PC-9 (cell line): ENCODE data around the gene PROK1. TPM values are rescaled to one million over a fixed set of nuclear protein-coding genes. Genes with fewer than 3 reads are reported as not detected.

Experiments
- BruUV-seq: library from RNA; stranded (reverse); fragments of 400-500 nt; replicated peaks from 2 replicates; lab custom pipeline; 2021; lab: Mats Ljungman, UMichigan
- CTCF ChIA-PET: fragments of 300-600 bp; sonication (Branson Sonifier 250); formaldehyde crosslinking; loops from one replicate; lab custom pipeline; 2022; ENCODE audit warnings: antibody characterized with exemption; lab: Charles Lee
- POLR2A ChIA-PET: fragments of 300-600 bp; sonication (Branson Sonifier 250); formaldehyde crosslinking; loops from one replicate; lab custom pipeline; 2022; ENCODE audit warnings: antibody characterized with exemption; ENCODE audit not compliant: unreplicated experiment; lab: Charles Lee
- DNase-seq, 2 experiments: peaks; one replicate each; pipeline versions ENCODE4 v3.0.0 to v3.0.0-alpha.2; 2015 to 2022; ENCODE audit warnings: mixed read lengths in 1 of 2
- H2AFZ ChIP-seq: fragments of 200-600 bp; sonication (generic); 2 replicates; pipeline ENCODE4 v1.8.1; 2017; ENCODE audit warnings: antibody characterized with exemption
- H3F3A ChIP-seq: fragments of 200-600 bp; sonication (generic); 2 replicates; pipeline ENCODE4 v1.8.1; 2017; ENCODE audit warnings: antibody characterized with exemption, mild to moderate bottlenecking, low read depth; ENCODE audit not compliant: insufficient read depth
- H3K27ac ChIP-seq: fragments of 200-600 bp; sonication (generic); 2 replicates; pipeline ENCODE4 v1.6.1; 2016; ENCODE audit warnings: mixed run types
- H3K27me3 ChIP-seq: fragments of 200-600 bp; sonication (generic); 2 replicates; pipeline ENCODE4 v1.6.1; 2016; ENCODE audit warnings: low read depth, mixed run types; ENCODE audit not compliant: insufficient read depth
- H3K36me3 ChIP-seq: fragments of 200-600 bp; sonication (generic); 2 replicates; pipeline ENCODE4 v1.6.1; 2016; ENCODE audit warnings: low read depth, mixed run types
- H3K4me1 ChIP-seq: fragments of 200-600 bp; sonication (generic); replicated peaks from 2 replicates; pipeline ENCODE4 v1.6.1; 2016; ENCODE audit warnings: mixed run types; ENCODE audit not compliant: insufficient read depth
- H3K4me2 ChIP-seq: fragments of 200-600 bp; sonication (generic); 2 replicates; pipeline ENCODE4 v1.6.1; 2017; ENCODE audit warnings: mixed run types
- H3K4me3 ChIP-seq: fragments of 200-600 bp; sonication (generic); 2 replicates; pipeline ENCODE4 v1.6.1; 2016; ENCODE audit warnings: mixed run types
- H3K79me2 ChIP-seq: fragments of 200-600 bp; sonication (generic); 2 replicates; pipeline ENCODE4 v1.6.1; 2017; ENCODE audit warnings: low read depth, mixed run types
- H3K9me2 ChIP-seq: fragments of 200-600 bp; sonication (generic); 2 replicates; pipeline ENCODE4 v1.8.1; 2017; ENCODE audit warnings: mild to moderate bottlenecking; ENCODE audit not compliant: insufficient read depth
- H3K9me3 ChIP-seq: fragments of 200-600 bp; sonication (generic); 2 replicates; pipeline ENCODE4 v1.8.1; 2016; ENCODE audit warnings: low read depth; ENCODE audit not compliant: insufficient read depth
- H4K20me1 ChIP-seq: fragments of 200-600 bp; sonication (generic); 2 replicates; pipeline ENCODE4 v1.8.1; 2017; ENCODE audit not compliant: insufficient read depth
- EZH2 ChIP-seq: fragments of 200-600 bp; sonication (generic); IDR thresholded peaks from 2 replicates; pipeline ENCODE4 v1.8.0; 2017; ENCODE audit warnings: antibody characterized with exemption, low read depth
- intact Hi-C: fragments of 100-400 bp; cut with micrococcal nuclease; formaldehyde crosslinking; loops from one replicate; pipeline ENCODE4 v1.10.0; 2022; ENCODE audit not compliant: unreplicated experiment
- total RNA-seq: library from RNA; stranded (reverse); gene quantifications from 2 replicates; pipeline ENCODE4 v1.2.3, GENCODE V29; 2021
- TF ChIP-seq, protein P1 (sequence below): fragments of 200-600 bp; sonication (generic); conservative IDR thresholded peaks from 2 replicates; pipeline ENCODE4 v1.6.1; 2017; ENCODE audit warnings: mixed run types, antibody characterized with exemption, mild to moderate bottlenecking, moderate library complexity

Gene PROK1
- total RNA-seq, 1 experiment from 2014 or later: not detected

DNA sequence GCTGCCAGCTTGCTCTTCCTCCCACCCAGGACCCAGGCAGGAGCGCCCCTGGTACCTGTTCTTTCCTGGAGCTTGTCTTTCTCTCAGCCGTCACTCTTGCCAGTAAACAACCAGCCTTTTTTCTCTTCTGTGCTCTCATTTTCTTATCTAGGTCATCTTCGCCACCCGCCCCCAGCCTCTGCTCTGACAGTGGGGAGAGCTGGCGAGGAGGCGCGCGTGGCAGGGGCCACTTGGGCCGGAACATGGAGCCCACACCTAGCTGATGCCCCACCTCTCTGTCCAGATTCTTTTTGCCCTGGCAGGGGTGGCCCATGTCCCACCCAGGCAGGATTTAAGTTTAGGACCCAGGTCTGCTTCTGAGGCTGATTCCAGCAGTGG is 32.3 kb downstream of the PROK1 start:
- H2AFZ ChIP-seq: no peak overlapping the region
- no peaks in the 10 kb centered on the region for H4K20me1 ChIP-seq
- ChIA-PET POLR2A (no interaction called here), CTCF (no interaction called here)
- no peaks in the 10 kb centered on the region for H3K36me3 ChIP-seq
- H3K4me1 ChIP-seq: peaks cover 23% of the 10 kb centered on the region
- no peaks in the 10 kb centered on the region for H3K79me2 ChIP-seq
- no peak overlapping the region for H3K4me2 ChIP-seq
- H3K9me2 ChIP-seq: no peaks in the 10 kb centered on the region
- BruUV-seq: no TSS peak
- no peaks in the 10 kb centered on the region for H3K27me3 ChIP-seq
- H3K27ac ChIP-seq: no peak overlapping the region
- no peak for DNase-seq
- TF ChIP-seq EZH2: no peak
- TF ChIP-seq, protein P1, sequence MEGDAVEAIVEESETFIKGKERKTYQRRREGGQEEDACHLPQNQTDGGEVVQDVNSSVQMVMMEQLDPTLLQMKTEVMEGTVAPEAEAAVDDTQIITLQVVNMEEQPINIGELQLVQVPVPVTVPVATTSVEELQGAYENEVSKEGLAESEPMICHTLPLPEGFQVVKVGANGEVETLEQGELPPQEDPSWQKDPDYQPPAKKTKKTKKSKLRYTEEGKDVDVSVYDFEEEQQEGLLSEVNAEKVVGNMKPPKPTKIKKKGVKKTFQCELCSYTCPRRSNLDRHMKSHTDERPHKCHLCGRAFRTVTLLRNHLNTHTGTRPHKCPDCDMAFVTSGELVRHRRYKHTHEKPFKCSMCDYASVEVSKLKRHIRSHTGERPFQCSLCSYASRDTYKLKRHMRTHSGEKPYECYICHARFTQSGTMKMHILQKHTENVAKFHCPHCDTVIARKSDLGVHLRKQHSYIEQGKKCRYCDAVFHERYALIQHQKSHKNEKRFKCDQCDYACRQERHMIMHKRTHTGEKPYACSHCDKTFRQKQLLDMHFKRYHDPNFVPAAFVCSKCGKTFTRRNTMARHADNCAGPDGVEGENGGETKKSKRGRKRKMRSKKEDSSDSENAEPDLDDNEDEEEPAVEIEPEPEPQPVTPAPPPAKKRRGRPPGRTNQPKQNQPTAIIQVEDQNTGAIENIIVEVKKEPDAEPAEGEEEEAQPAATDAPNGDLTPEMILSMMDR: no peak
- intact Hi-C loops: no loop called here
- H3K4me3 ChIP-seq: no peak overlapping the region
- no peaks in the 10 kb centered on the region for H3K9me3 ChIP-seq
- peaks cover 12% of the 10 kb centered on the region for H3F3A ChIP-seq

DNA sequence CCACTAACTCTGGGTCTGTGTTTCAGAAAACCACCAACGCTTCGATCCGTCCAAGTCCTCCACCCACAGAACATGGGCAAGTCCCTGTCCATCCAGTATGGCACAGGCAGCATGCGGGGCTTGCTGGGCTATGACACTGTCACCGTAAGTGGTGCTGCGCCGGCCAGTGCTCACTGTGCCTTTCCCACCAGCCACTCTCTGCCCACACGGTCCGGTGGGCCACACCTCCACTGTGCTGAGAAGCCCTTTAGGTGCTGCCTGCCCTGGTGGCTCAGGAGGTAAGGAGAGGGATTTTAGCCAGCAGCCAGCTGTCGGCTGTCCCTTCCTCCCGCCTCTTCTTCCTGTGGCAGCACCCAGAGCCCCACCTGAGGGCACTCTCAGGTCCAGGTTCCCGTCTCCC is 33.9 kb downstream of the PROK1 start:
- DNase-seq: no peak
- H4K20me1 ChIP-seq: no peaks in the 10 kb centered on the region
- H3K4me3 ChIP-seq: no peak overlapping the region
- no TSS peak for BruUV-seq
- H3K27ac ChIP-seq: no peak overlapping the region
- H3F3A ChIP-seq: no peaks in the 10 kb centered on the region
- no peaks in the 10 kb centered on the region for H3K27me3 ChIP-seq
- no peak overlapping the region for H2AFZ ChIP-seq
- H3K79me2 ChIP-seq: no peaks in the 10 kb centered on the region
- H3K9me3 ChIP-seq: no peaks in the 10 kb centered on the region
- TF ChIP-seq, protein P1: no peak
- no peak for TF ChIP-seq EZH2
- H3K4me2 ChIP-seq: no peak overlapping the region
- no peaks in the 10 kb centered on the region for H3K36me3 ChIP-seq
- H3K4me1 ChIP-seq: peaks cover 8% of the 10 kb centered on the region; the same call in 1 of the 2 replicates
- intact Hi-C loops: no loop called here
- ChIA-PET CTCF (no interaction called here), POLR2A (no interaction called here)
- H3K9me2 ChIP-seq: no peaks in the 10 kb centered on the region

DNA sequence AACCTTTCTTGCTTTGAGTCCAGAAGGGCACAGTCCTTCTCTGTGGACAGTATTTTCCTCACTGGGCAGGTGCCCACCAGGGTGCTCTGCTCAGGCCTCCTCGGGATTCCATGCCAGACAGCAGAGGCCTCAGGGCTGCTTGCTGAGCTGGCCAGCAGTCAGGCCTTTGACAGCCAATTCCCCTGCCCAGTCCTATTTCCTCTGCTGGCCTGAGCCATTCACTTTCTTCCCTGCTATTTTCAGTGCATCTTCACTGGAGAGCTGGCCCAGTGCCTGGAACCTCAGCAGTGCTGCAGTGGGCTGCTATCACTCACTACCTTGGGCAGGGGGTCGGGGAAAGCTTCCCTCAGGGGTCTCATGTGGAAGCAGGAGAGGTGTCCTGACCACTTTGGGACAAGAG is 34.8 kb downstream of the PROK1 start:
- CTCF ChIA-PET: no interaction called here
- Histone ChIP-seq H3K9me3 (no peaks in the 10 kb centered on the region), H3K27ac (no peak overlapping the region), H3K36me3 (no peaks in the 10 kb centered on the region), H3F3A (no peaks in the 10 kb centered on the region), H3K27me3 (no peaks in the 10 kb centered on the region), H3K4me3 (no peak overlapping the region), H3K4me2 (no peak overlapping the region), H3K4me1 (peaks cover 8% of the 10 kb centered on the region; the same call in 1 of the 2 replicates), H3K9me2 (no peaks in the 10 kb centered on the region), H3K79me2 (no peaks in the 10 kb centered on the region), H2AFZ (no peak overlapping the region), H4K20me1 (no peaks in the 10 kb centered on the region)
- BruUV-seq: no TSS peak
- no peak for DNase-seq
- intact Hi-C loops: no loop called here
- TF ChIP-seq, protein P1: no peak
- no peak for TF ChIP-seq EZH2
- POLR2A ChIA-PET: no interaction called here
